Measurements from ENCODE around the gene BTRC. TPM values are rescaled to one million over a fixed set of nuclear protein-coding genes. Genes with fewer than 3 reads are reported as not detected.
"Not testable (repeated sequence)": the region's sequence is repeated elsewhere in the genome, so short reads cannot be mapped to it uniquely, and the experiment has no call there.

Gene BTRC
- total and polyA plus RNA-seq, 8 donors: 4.3 to 16.4 (median 9.0) TPM

DNA sequence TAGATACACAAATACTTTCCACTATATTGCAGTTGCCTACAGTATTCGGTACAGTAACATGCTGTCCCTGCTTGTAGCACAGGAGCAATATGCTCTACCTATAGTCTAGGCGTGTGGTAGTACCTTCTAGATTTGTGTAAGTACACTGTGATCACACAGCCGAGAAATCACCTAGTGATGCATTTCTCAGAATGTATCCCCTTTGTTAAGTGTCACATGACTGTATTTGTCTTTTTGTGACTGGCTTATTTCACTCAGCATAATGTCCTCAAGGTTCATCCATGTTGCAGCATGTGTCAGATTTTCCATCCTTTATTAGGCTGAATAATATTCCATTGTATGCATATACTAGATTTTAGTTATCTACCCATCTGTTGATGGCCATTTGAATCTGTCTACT, 61.9 kb downstream of the BTRC start:
- no peaks in the 10 kb centered on the region for H3K36me3 ChIP-seq
- no peak overlapping the region for H3K4me3 ChIP-seq
- H3K9me3 ChIP-seq: no peaks in the 10 kb centered on the region
- intact Hi-C loops (cut with DNase I): no loop called here
- WGBS, 2 donors: 94% methylated on average over 3 of the region's 3 CpGs
- no peak for DNase-seq
- no peak for FAIRE-seq
- no peak overlapping the region for H3K27ac ChIP-seq
- ATAC-seq: no peak
- H3K4me1 ChIP-seq: no peaks in the 10 kb centered on the region
- TF ChIP-seq, protein P1, sequence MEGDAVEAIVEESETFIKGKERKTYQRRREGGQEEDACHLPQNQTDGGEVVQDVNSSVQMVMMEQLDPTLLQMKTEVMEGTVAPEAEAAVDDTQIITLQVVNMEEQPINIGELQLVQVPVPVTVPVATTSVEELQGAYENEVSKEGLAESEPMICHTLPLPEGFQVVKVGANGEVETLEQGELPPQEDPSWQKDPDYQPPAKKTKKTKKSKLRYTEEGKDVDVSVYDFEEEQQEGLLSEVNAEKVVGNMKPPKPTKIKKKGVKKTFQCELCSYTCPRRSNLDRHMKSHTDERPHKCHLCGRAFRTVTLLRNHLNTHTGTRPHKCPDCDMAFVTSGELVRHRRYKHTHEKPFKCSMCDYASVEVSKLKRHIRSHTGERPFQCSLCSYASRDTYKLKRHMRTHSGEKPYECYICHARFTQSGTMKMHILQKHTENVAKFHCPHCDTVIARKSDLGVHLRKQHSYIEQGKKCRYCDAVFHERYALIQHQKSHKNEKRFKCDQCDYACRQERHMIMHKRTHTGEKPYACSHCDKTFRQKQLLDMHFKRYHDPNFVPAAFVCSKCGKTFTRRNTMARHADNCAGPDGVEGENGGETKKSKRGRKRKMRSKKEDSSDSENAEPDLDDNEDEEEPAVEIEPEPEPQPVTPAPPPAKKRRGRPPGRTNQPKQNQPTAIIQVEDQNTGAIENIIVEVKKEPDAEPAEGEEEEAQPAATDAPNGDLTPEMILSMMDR (IDR thresholded peaks at IDR 0.05): no peak
- H3K27me3 ChIP-seq: no peaks in the 10 kb centered on the region

DNA sequence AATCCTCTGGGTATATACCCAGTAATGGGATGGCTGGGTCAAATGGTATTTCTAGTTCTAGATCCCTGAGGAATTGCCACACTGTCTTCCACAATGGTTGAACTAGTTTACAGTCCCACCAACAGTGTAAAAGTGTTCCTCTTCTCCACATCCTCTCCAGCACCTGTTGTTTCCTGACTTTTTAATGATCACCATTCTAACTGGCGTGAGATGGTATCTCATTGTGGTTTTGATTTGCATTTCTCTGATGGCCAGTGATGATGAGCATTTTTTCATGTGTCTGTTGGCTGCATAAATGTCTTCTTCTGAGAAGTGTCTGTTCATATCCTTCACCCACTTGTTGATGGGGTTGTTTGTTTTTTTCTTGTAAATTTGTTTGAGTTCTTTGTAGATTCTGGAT, 68.0 kb downstream of the BTRC start:
- FAIRE-seq; H3K9me3 ChIP-seq; DNase-seq; H3K4me3 ChIP-seq; H3K27me3 ChIP-seq; H3K36me3 ChIP-seq; ATAC-seq; H3K4me1 ChIP-seq; intact Hi-C loops (cut with DNase I); H3K27ac ChIP-seq: not testable (repeated sequence)
- WGBS, 2 donors: 92 to 100% methylated on average over 1 of the region's 1 CpG

DNA sequence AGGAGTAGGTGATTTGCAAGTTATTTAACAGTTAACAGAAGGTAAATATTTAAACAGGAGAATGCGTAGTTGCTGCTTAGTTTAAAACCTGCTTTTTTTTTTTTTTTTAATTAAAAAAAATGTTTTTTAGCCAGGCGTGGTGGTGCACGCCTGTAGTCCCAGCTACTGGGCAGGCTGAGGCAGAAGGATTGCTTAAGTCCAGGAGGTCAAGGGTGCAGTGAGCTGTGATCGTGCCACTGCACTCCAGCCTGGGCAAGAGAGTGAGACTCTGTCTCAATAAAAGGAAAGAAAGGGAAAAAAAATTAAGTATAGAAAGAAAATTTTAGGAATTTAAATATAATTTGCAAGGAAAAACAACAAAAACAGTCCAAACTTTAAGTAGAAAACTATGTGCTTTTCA, 71.6 kb downstream of the BTRC start:
- H3K27me3 ChIP-seq: no peaks in the 10 kb centered on the region
- no peak for FAIRE-seq
- no peaks in the 10 kb centered on the region for H3K9me3 ChIP-seq
- H3K36me3 ChIP-seq: no peaks in the 10 kb centered on the region
- H3K4me1 ChIP-seq: no peaks in the 10 kb centered on the region
- no peak for ATAC-seq
- no peak overlapping the region for H3K4me3 ChIP-seq
- DNase-seq: no peak
- H3K27ac ChIP-seq: no peak overlapping the region
- 51 to 60% methylated on average over 4 of the region's 4 CpGs for WGBS, 2 donors
- TF ChIP-seq, protein P1 (IDR thresholded peaks at IDR 0.05): no peak
- intact Hi-C loops (cut with DNase I): no loop called here

DNA sequence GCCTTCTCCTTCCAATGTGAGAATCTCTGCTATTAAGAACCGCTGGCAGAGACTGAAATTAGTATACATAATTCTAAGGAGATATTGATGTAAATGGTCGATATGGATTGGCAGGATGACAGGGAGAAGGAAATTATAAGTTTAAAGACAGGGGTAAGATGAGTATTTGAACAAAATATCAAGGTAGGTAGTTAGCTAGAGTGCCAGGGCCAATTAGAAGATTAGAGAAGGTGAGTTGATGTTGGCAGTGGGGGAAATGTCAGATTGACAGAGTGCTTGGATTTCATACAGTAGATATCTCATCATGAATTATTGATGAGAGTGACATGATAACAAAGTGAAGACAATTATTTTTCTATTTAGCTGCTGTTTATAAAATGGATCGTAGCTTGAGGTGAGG, 74.1 kb downstream of the BTRC start:
- intact Hi-C loops (cut with DNase I): no loop called here
- no peak for FAIRE-seq

DNA sequence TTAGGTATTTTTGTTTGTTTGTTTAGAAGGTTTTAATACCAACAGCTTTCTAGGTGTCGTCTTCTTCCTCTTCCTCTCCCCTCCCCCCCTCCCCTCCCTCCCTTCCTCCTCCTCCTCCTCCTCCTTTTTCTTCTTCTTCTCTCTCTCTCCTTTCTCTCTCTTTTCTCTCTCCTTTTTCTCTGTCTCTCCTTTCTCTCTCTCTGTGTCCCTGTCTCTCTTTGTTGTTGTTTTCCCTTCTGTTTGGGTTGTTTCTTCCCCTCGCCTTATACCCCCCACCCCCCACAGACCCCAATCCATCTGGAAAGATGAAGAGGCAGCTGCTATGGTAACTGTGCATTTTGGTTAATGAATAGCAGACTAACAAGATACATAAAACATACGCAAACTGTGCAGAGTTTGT, 75.5 kb downstream of the BTRC start:
- Histone ChIP-seq H3K4me3 (no peak overlapping the region), H3K27ac (no peak overlapping the region), H3K9me3 (no peaks in the 10 kb centered on the region), H3K36me3 (no peaks in the 10 kb centered on the region), H3K27me3 (no peaks in the 10 kb centered on the region), H3K4me1 (no peaks in the 10 kb centered on the region)
- ATAC-seq: no peak
- WGBS, 2 donors: 75 to 77% methylated on average over 3 of the region's 3 CpGs
- intact Hi-C loops (cut with DNase I): no loop called here
- no peak for FAIRE-seq
- TF ChIP-seq, protein P1 (IDR thresholded peaks at IDR 0.05): no peak
- no peak for DNase-seq

More for the DNA sequence above, 74.1 kb downstream of the BTRC start:
- H3K36me3 ChIP-seq: no peaks in the 10 kb centered on the region
- WGBS, 2 donors: 85 to 87% methylated on average over 3 of the region's 3 CpGs
- no peaks in the 10 kb centered on the region for H3K9me3 ChIP-seq
- no peaks in the 10 kb centered on the region for H3K4me1 ChIP-seq
- DNase-seq: no peak
- H3K27ac ChIP-seq: no peak overlapping the region
- no peak overlapping the region for H3K4me3 ChIP-seq
- no peak for ATAC-seq
- H3K27me3 ChIP-seq: no peaks in the 10 kb centered on the region
- TF ChIP-seq, protein P1 (IDR thresholded peaks at IDR 0.05): no peak

DNA sequence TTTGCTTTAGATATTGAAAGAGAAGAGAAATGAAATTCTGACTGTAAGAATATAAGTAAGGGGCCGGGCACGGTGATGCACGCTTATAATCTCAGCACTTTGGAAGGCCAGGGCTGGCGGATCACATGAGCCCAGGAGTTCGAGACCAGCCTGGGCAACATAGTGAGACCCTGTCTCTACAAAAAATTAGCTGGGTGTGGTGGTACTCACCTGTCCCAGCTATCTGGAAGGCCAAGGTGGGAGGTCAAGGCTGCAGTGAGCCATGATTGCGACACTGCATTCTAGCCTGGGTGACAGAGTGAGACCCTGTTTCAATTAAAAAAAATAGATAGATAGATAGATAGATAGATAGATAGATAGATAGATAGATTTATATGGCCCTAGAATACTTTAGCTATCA, 82.3 kb downstream of the BTRC start:
- H3K27ac ChIP-seq: no peak overlapping the region
- DNase-seq (no peak), ATAC-seq (no peak), FAIRE-seq (no peak)
- no peaks in the 10 kb centered on the region for H3K27me3 ChIP-seq
- no peaks in the 10 kb centered on the region for H3K4me1 ChIP-seq
- no peak overlapping the region for H3K4me3 ChIP-seq
- H3K36me3 ChIP-seq: no peaks in the 10 kb centered on the region
- no peaks in the 10 kb centered on the region for H3K9me3 ChIP-seq
- WGBS, 2 donors: 97 to 98% methylated on average over 6 of the region's 6 CpGs
- TF ChIP-seq, protein P1 (IDR thresholded peaks at IDR 0.05): no peak
- intact Hi-C loops (cut with DNase I): no loop called here

Data from pancreas (tissue), 10 donors.